Endothelial cell (in vitro differentiated cells): ENCODE results near the gene OR9Q1. TPM values are rescaled to one million over a fixed set of nuclear protein-coding genes. Genes with fewer than 3 reads are reported as not detected.

Experiments used
- DNase-seq: peaks from one replicate; pipeline ENCODE4 v3.0.0; 2021; ENCODE audit warnings: low spot score
- H3K27ac Mint-ChIP-seq: one replicate; pipeline ENCODE4 v1.8.0; 2021; ENCODE audit warnings: mixed read lengths, inconsistent platforms; ENCODE audit not compliant: unreplicated experiment
- H3K27me3 Mint-ChIP-seq: one replicate; pipeline ENCODE4 v1.8.0; 2021; ENCODE audit warnings: mild to moderate bottlenecking, moderate library complexity, mixed read lengths, inconsistent platforms; ENCODE audit not compliant: unreplicated experiment
- H3K36me3 Mint-ChIP-seq: one replicate; pipeline ENCODE4 v1.8.0; 2021; ENCODE audit warnings: mild to moderate bottlenecking, low read depth, mixed read lengths, inconsistent platforms; ENCODE audit not compliant: unreplicated experiment
- H3K4me1 Mint-ChIP-seq: one replicate; pipeline ENCODE4 v1.8.0; 2021; ENCODE audit warnings: mild to moderate bottlenecking, mixed read lengths, inconsistent platforms; ENCODE audit not compliant: unreplicated experiment
- H3K4me3 Mint-ChIP-seq: one replicate; pipeline ENCODE4 v1.8.0; 2021; ENCODE audit warnings: mild to moderate bottlenecking, mixed read lengths, inconsistent platforms; ENCODE audit not compliant: unreplicated experiment
- H3K9me3 Mint-ChIP-seq: one replicate; pipeline ENCODE4 v1.8.0; 2021; ENCODE audit warnings: mixed read lengths, inconsistent platforms; ENCODE audit not compliant: unreplicated experiment
- CTCF ChIP-seq: fragments of 200-600 bp; sonication (generic); IDR thresholded peaks from one replicate; pipeline ENCODE4 v1.5.0; 2021; ENCODE audit warnings: antibody characterized with exemption; ENCODE audit not compliant: unreplicated experiment
- total RNA-seq: library from RNA; stranded (reverse); fragmentation: NEBNext Ultra II Directional; extraction: Animal tissue kit (Norgen Biotek cat#: 25700); gene quantifications from one replicate; pipeline ENCODE4 v1.2.1, GENCODE V29; 2021; ENCODE audit not compliant: unreplicated experiment

Gene OR9Q1
- total RNA-seq, 1 donor from 2014 or later, result not detected

DNA sequence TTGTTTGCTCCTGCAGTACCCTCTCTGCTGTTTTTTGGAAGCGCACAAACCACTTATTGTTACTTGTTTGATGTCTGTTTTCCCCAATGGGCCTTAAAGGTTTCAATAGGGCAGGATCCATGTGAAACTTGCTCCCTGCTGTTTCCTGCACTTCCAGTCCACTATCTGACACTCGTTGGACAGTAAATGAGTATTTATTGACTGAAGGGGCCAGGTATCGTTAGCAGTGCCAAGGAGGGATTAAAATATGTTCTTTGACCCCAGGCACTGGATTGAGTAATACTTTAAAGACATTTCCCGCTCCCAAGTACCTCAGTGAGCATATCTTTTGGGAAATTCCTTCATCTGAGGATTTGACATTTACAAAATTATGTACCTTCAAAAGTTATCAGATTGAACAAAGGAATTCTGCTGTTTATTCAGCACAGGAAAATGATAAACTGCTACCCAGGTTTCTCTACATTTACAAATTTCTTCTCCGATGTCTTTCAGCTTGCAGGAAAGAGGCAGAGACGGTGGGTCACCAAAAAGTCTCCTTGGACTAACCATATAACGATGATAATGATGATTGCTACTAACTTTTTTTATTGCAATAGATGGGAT lies 141.9 kb downstream of the OR9Q1 start:
- H3K4me1 Mint-ChIP-seq, result no peaks in the 10 kb centered on the region
- H3K36me3 Mint-ChIP-seq, result no peaks in the 10 kb centered on the region
- no peak overlapping the region for H3K27ac Mint-ChIP-seq
- no peak for DNase-seq
- H3K9me3 Mint-ChIP-seq, result no peaks in the 10 kb centered on the region
- H3K4me3 Mint-ChIP-seq, result no peak overlapping the region
- TF ChIP-seq CTCF, result no peak
- no peaks in the 10 kb centered on the region for H3K27me3 Mint-ChIP-seq

- peaks cover 3% of the 10 kb centered on the region for H3K27me3 Mint-ChIP-seq
- H3K36me3 Mint-ChIP-seq, result no peaks in the 10 kb centered on the region
- H3K9me3 Mint-ChIP-seq, result no peaks in the 10 kb centered on the region
- H3K4me1 Mint-ChIP-seq, result no peaks in the 10 kb centered on the region
- no peak overlapping the region for H3K27ac Mint-ChIP-seq
- no peak for DNase-seq
- H3K4me3 Mint-ChIP-seq, result no peak overlapping the region
- no peak for TF ChIP-seq CTCF
Measured at GRCh38 chr11:58177409-58178054, 153.9 kb downstream of the OR9Q1 start.

- Mint-ChIP-seq H3K9me3 (no peaks in the 10 kb centered on the region), H3K27ac (no peak overlapping the region), H3K36me3 (no peaks in the 10 kb centered on the region), H3K4me1 (no peaks in the 10 kb centered on the region), H3K4me3 (no peak overlapping the region), H3K27me3 (peaks cover 3% of the 10 kb centered on the region)
- no peak for DNase-seq
- TF ChIP-seq CTCF, result no peak
Measured at GRCh38 chr11:58178444-58178843, 154.8 kb downstream of the OR9Q1 start.

- H3K27me3 Mint-ChIP-seq, result peaks cover 3% of the 10 kb centered on the region
Measured at GRCh38 chr11:58179648-58180047, 156.0 kb downstream of the OR9Q1 start.

More at GRCh38 chr11:58179648-58180047, 156.0 kb downstream of the OR9Q1 start:
- H3K4me3 Mint-ChIP-seq, result no peak overlapping the region
- no peak for DNase-seq
- H3K27ac Mint-ChIP-seq, result no peak overlapping the region
- no peaks in the 10 kb centered on the region for H3K9me3 Mint-ChIP-seq
- H3K4me1 Mint-ChIP-seq, result no peaks in the 10 kb centered on the region
- no peak for TF ChIP-seq CTCF
- no peaks in the 10 kb centered on the region for H3K36me3 Mint-ChIP-seq
